Large intestine (tissue), 3 donors: ENCODE results near the gene MELTF. TPM values are rescaled to one million over a fixed set of nuclear protein-coding genes. Genes with fewer than 3 reads are reported as not detected.

Experiments
- DNase-seq, 2 donors: peaks; one replicate each; pipeline versions ENCODE4 v3.0.0 to v3.0.0-alpha.2; 2013
- H3K27ac ChIP-seq: one replicate; pipeline ENCODE4 v1.5.1; 2013; ENCODE audit warnings: low read length
- H3K27me3 ChIP-seq: 2 replicates; pipeline ENCODE4 v1.6.1; 2013; ENCODE audit warnings: low read length; ENCODE audit not compliant: control insufficient read depth, insufficient read depth
- H3K36me3 ChIP-seq: 2 replicates; pipeline ENCODE4 v1.6.1; 2013; ENCODE audit warnings: low read length; ENCODE audit not compliant: control insufficient read depth, insufficient read depth
- H3K4me1 ChIP-seq: one replicate; pipeline ENCODE4 v1.6.1; 2013; ENCODE audit warnings: low read length; ENCODE audit not compliant: control insufficient read depth, insufficient read depth
- H3K4me3 ChIP-seq: one replicate; pipeline ENCODE4 v1.5.1; 2013; ENCODE audit warnings: low read length
- H3K9me3 ChIP-seq: one replicate; pipeline ENCODE4 v1.6.1; 2013; ENCODE audit warnings: mild to moderate bottlenecking, low read depth, low read length, moderate library complexity; ENCODE audit not compliant: control insufficient read depth
- WGBS: methylation state at CpG from one replicate; pipeline ENCODE4 v1.1.5; 2013; ENCODE audit warnings: low lambda C conversion rate; ENCODE audit not compliant: insufficient coverage; 5-methylcytosine and 5-hydroxymethylcytosine counted together
- polyA plus RNA-seq: library from polyadenylated mRNA; unstranded; fragments of 120-200 nt; gene quantifications from one replicate; pipeline ENCODE4 v1.2.1, GENCODE V29; 2013

Gene MELTF
- polyA plus RNA-seq, 1 donor, result 414 TPM

- peaks cover 44% of the 10 kb centered on the region for H3K4me1 ChIP-seq
- peaks cover 74% of the 10 kb centered on the region for H3K36me3 ChIP-seq
- no peak for DNase-seq
- no peaks in the 10 kb centered on the region for H3K9me3 ChIP-seq
- H3K27me3 ChIP-seq, result no peaks in the 10 kb centered on the region
- WGBS, result no CpG with 5 or more reads among the region's 30 CpGs
- H3K4me3 ChIP-seq, result no peak overlapping the region
- H3K27ac ChIP-seq, result no peak overlapping the region
Measured at GRCh38 chr3:197010556-197011351, 18.9 kb downstream of the MELTF start.

GRCh38 chr3:197009532-197010019, 20.0 kb downstream of the MELTF start:
- Histone ChIP-seq H3K36me3 (peaks cover 76% of the 10 kb centered on the region), H3K27ac (no peak overlapping the region), H3K27me3 (no peaks in the 10 kb centered on the region), H3K4me1 (peaks cover 54% of the 10 kb centered on the region), H3K4me3 (no peak overlapping the region), H3K9me3 (no peaks in the 10 kb centered on the region)
- no peak for DNase-seq
- WGBS, result no CpG with 5 or more reads among the region's 20 CpGs

GRCh38 chr3:197008436-197009209, 21.0 kb downstream of the MELTF start:
- H3K27ac ChIP-seq, result peak overlapping the region; percentile 20
- no peaks in the 10 kb centered on the region for H3K27me3 ChIP-seq
- H3K4me3 ChIP-seq, result no peak overlapping the region
- H3K9me3 ChIP-seq, result no peaks in the 10 kb centered on the region
- H3K4me1 ChIP-seq, result peaks cover 63% of the 10 kb centered on the region
- H3K36me3 ChIP-seq, result peaks cover 85% of the 10 kb centered on the region
- WGBS, result no CpG with 5 or more reads among the region's 27 CpGs
- DNase-seq, result no peak

GRCh38 chr3:197007953-197008352, 21.7 kb downstream of the MELTF start:
- Histone ChIP-seq H3K4me1 (peaks cover 65% of the 10 kb centered on the region), H3K27ac (peak overlapping the region; percentile 56), H3K4me3 (no peak overlapping the region), H3K27me3 (no peaks in the 10 kb centered on the region), H3K36me3 (peaks cover 82% of the 10 kb centered on the region), H3K9me3 (no peaks in the 10 kb centered on the region)
- WGBS, result no CpG with 5 or more reads among the region's 8 CpGs
- DNase-seq, result no peak

GRCh38 chr3:197007296-197007940, 22.2 kb downstream of the MELTF start:
- Histone ChIP-seq H3K36me3 (peaks cover 80% of the 10 kb centered on the region), H3K9me3 (no peaks in the 10 kb centered on the region), H3K27ac (peak overlapping the region; percentile 56), H3K4me1 (peaks cover 65% of the 10 kb centered on the region), H3K4me3 (no peak overlapping the region), H3K27me3 (no peaks in the 10 kb centered on the region)
- DNase-seq, result peak; percentile 79 to 85
- no CpG with 5 or more reads among the region's 12 CpGs for WGBS

- H3K36me3 ChIP-seq, result peaks cover 78% of the 10 kb centered on the region
- H3K4me1 ChIP-seq, result peaks cover 65% of the 10 kb centered on the region
- H3K27ac ChIP-seq, result peak overlapping the region; percentile 56
- no peak for DNase-seq
- no peaks in the 10 kb centered on the region for H3K27me3 ChIP-seq
- no peak overlapping the region for H3K4me3 ChIP-seq
- WGBS, result no CpG with 5 or more reads among the region's 5 CpGs
- H3K9me3 ChIP-seq, result peaks cover 5% of the 10 kb centered on the region
Measured at GRCh38 chr3:197006860-197007259, 22.8 kb downstream of the MELTF start.

GRCh38 chr3:197006446-197006845, 23.2 kb downstream of the MELTF start:
- Histone ChIP-seq H3K4me3 (no peak overlapping the region), H3K27ac (peak overlapping the region; percentile 56), H3K4me1 (peaks cover 62% of the 10 kb centered on the region), H3K36me3 (peaks cover 76% of the 10 kb centered on the region), H3K9me3 (peaks cover 6% of the 10 kb centered on the region), H3K27me3 (no peaks in the 10 kb centered on the region)
- DNase-seq, result no peak
- WGBS, result no CpG with 5 or more reads among the region's 11 CpGs

GRCh38 chr3:197003461-197004385, 25.9 kb downstream of the MELTF start:
- DNase-seq, result peak in 1 of 2 donors; percentile 70
- peaks cover 14% of the 10 kb centered on the region for H3K9me3 ChIP-seq
- WGBS, result no CpG with 5 or more reads among the region's 61 CpGs
- peak overlapping the region; percentile 69 for H3K4me3 ChIP-seq
- H3K36me3 ChIP-seq, result peaks cover 56% of the 10 kb centered on the region
- H3K4me1 ChIP-seq, result peaks cover 46% of the 10 kb centered on the region
- peak overlapping the region; percentile 81 for H3K27ac ChIP-seq
- no peaks in the 10 kb centered on the region for H3K27me3 ChIP-seq

- Histone ChIP-seq H3K27ac (no peak overlapping the region), H3K36me3 (peaks cover 47% of the 10 kb centered on the region), H3K9me3 (peaks cover 17% of the 10 kb centered on the region), H3K4me3 (peak overlapping the region; percentile 69), H3K27me3 (no peaks in the 10 kb centered on the region), H3K4me1 (peaks cover 38% of the 10 kb centered on the region)
- WGBS, result no CpG with 5 or more reads among the region's 113 CpGs
- peak; percentile 86 to 91 for DNase-seq
Measured at GRCh38 chr3:197002701-197003454, 26.7 kb downstream of the MELTF start.
